Heart right ventricle (tissue), 16 donors: Measurements from ENCODE around the gene GSX2. TPM values are rescaled to one million over a fixed set of nuclear protein-coding genes. Genes with fewer than 3 reads are reported as not detected.

Experiments used
- ATAC-seq, 8 donors: fragments of 200-7000 bp; cut with Tn5 transposase; one replicate each; pipeline ENCODE4 v1.9.1; 2020; ENCODE audit warnings: mild to moderate bottlenecking in 8 of 8, moderate library complexity in 8 of 8, moderate number of reproducible peaks in 1 of 8
- DNase-seq, 2 donors: peaks; one replicate each; pipeline ENCODE4 v3.0.0-alpha.2; 2020
- H3K27ac ChIP-seq, 10 donors: fragments of 200-600 bp; sonication (generic) in 2 of 10; one replicate each; pipeline versions ENCODE4 v1.5.0 to v1.8.0; 2020 to 2022; ENCODE audit warnings: mild to moderate bottlenecking in 3 of 10
- H3K27me3 ChIP-seq, 7 donors: fragments of 200-600 bp; one replicate each; pipeline ENCODE4 v1.8.0; 2021 to 2022; ENCODE audit warnings: mild to moderate bottlenecking in 2 of 7
- H3K36me3 ChIP-seq, 9 donors: fragments of 200-600 bp; sonication (generic) in 1 of 9; one replicate each; pipeline versions ENCODE4 v1.5.0 to v1.8.0; 2020 to 2022; ENCODE audit warnings: mild to moderate bottlenecking in 2 of 9
- H3K4me1 ChIP-seq, 9 donors: fragments of 200-600 bp; sonication (generic) in 1 of 9; one replicate each; pipeline versions ENCODE4 v1.5.0 to v1.8.0; 2020 to 2022; ENCODE audit warnings: mild to moderate bottlenecking in 4 of 9
- H3K4me3 ChIP-seq, 10 donors: fragments of 200-600 bp; sonication (generic) in 2 of 10; one replicate each; pipeline versions ENCODE4 v1.5.0 to v1.8.0; 2020 to 2022; ENCODE audit warnings: mild to moderate bottlenecking in 7 of 10, moderate library complexity in 2 of 10
- H3K9me3 ChIP-seq, 11 donors: fragments of 200-600 bp in 10 of 11; sonication (generic) in 2 of 11; one replicate each; pipeline versions ENCODE4 v1.5.0 to v1.8.0; 2013 to 2022; ENCODE audit warnings: mild to moderate bottlenecking in 2 of 11, control low read depth in 1 of 11, moderate library complexity in 1 of 11
- CTCF ChIP-seq, 9 donors: fragments of 200-600 bp; sonication (generic) in 2 of 9; IDR thresholded peaks; one replicate each; pipeline versions ENCODE4 v1.5.0 to v1.8.0; 2021 to 2022; ENCODE audit warnings: antibody characterized with exemption in 9 of 9, mild to moderate bottlenecking in 5 of 9, moderate library complexity in 1 of 9
- WGBS, 2 donors: extraction: QIAGEN DNeasy Blood & Tissue Kit; methylation state at CpG; one replicate each; pipeline ENCODE4 v1.1.7; 2013; ENCODE audit warnings: inconsistent platforms in 1 of 2; 5-methylcytosine and 5-hydroxymethylcytosine counted together
- intact Hi-C, 10 donors: fragments of 100-400 bp; cut with DNase I; formaldehyde crosslinking; loops; one replicate each; pipeline versions ENCODE4 v1.11.1 to v1.14.2; 2022
- polyA plus RNA-seq, 2 donors: library from polyadenylated mRNA; stranded (reverse); fragments of 200-250 nt; gene quantifications; one replicate each; pipeline ENCODE4 v1.2.3, GENCODE V29; 2013
- total RNA-seq, 10 donors: library from RNA; stranded (reverse); fragmentation: NEBNext Ultra II Directional in 3 of 10; extraction: Animal tissue kit (Norgen Biotek cat#: 25700) in 3 of 10; gene quantifications; one replicate each; pipeline versions ENCODE4 v1.2.1 to v1.2.4, GENCODE V29; 2021 to 2023
- donor health status: Arrhythmogenic right ventricular cardiomyopathy.
- donor health status: ischemic (EF 13 %, LVEDD 7.1; RV severe dilation, severe dysfunction).
- donor health status: healthy with polysubstance abuse.
- donor health status: DM: no; HTN: yes; CAD: no.
- donor health status: DM: no; HTN: no; CAD: no.
- donor health status: ischemic (EF 25% LVEDD 6.9; RV normal size, moderate dysfunction).
- donor health status: ischemic (EF 25% LVEDD 5.7; RV mildly dilated, moderate dysfunction).
- donor health status: healthy.
- donor health status: DM: yes; HTN: yes; CAD: no.
- donor health status: Ischemic cardiomyopathy.
- donor health status: ischemic (EF 35%, LVEDD 5.7; RV mildly dilated, moderate dysfunction).
- donor health status: nonischemic (EF 11% LVEDD 7.7; RV severe dilation, severe dysfunction).
- donor health status: DM: yes; HTN: yes; CAD: no.
- donor health status: PGD.
- donor health status: ischemic (EF 29% LVEDD 5.4; RV normal size, mild dysfunction).
- donor health status: nonischemic (EF 23%, LVEDD 6.1; RV moderate dilation, normal function).

The GSX2 gene
- total and polyA plus RNA-seq, 12 donors, result not detected

GRCh38 chr4:54092405-54093323 lies 7.3 kb upstream of the GSX2 start:
- Histone ChIP-seq H3K9me3 (no peaks in the 10 kb centered on the region), H3K27ac (no peak overlapping the region), H3K4me1 (peaks cover 2 to 26% (median 16%) of the 10 kb centered on the region in 9 donors), H3K36me3 (no peaks in the 10 kb centered on the region), H3K4me3 (peak overlapping the region; percentile 16 to 56 (median 50)), H3K27me3 (peaks cover 12 to 91% (median 67%) of the 10 kb centered on the region in 7 donors)
- intact Hi-C loops, result loop anchor here in 1 of 10 donors (10.0 kb wide), 1 partner anchor 122 kb away; no protein-coding TSS in a partner anchor
- WGBS, 2 donors, result 19 to 22% methylated on average over 13 of the region's 13 CpGs
- no peak for TF ChIP-seq CTCF (IDR thresholded peaks at IDR 0.05)
- ATAC-seq (no peak), DNase-seq (no peak)

DNA sequence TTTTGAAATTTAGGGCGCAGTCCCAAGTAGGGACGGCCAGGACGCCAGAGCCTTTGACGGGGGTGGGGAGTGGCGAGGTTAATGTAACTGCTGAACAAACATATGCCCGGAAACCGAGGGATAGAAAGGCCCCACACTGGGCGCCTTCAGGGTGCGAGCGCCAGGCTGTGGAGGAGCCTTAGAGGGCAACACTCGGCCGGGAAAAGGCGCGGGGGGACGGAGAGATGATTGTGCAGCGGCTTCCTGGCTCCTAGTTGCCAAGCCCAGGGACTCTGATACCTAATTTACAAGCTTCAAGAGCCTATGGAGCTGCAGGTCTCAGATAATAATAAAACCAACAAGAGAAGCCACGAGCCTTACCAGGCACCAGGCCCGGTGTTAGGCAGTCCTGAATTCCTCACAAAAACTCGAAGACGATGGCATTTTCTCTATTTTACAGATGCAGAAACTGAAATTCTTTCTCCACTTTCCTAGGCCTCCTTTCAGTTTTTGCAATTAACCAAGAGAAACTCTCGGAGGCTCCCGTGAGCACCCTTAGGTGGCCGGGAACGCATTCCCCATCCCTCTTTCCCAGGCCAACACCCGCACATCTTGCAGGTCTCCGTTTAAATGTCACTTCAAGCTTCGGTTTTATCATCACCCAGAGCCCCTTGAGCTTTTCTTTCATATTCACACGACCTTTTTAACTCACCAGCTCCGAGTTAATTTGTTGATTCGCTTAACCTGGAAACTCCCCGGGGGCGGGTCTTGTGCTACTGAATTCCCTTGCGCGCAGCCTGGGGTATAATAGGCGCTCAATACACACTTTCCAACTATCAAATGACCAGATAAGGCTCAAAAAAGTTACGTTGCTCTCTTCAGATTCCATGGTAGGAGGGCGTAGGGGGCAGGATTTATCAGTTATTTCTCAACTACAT lies 6.4 kb upstream of the GSX2 start:
- ATAC-seq (no peak), DNase-seq (no peak)
- 23 to 28% methylated on average over 37 of the region's 37 CpGs for WGBS, 2 donors
- peaks cover 12 to 93% (median 77%) of the 10 kb centered on the region in 7 donors for H3K27me3 ChIP-seq
- H3K27ac ChIP-seq, result no peak overlapping the region
- TF ChIP-seq CTCF (IDR thresholded peaks at IDR 0.05), result no peak
- no peaks in the 10 kb centered on the region for H3K36me3 ChIP-seq
- peaks cover 2 to 26% (median 16%) of the 10 kb centered on the region in 9 donors for H3K4me1 ChIP-seq
- H3K9me3 ChIP-seq, result no peaks in the 10 kb centered on the region
- intact Hi-C loops, result loop anchor here in 1 of 10 donors (10.0 kb wide), 1 partner anchor 121 kb away; no protein-coding TSS in a partner anchor
- H3K4me3 ChIP-seq, result no peak overlapping the region

DNA sequence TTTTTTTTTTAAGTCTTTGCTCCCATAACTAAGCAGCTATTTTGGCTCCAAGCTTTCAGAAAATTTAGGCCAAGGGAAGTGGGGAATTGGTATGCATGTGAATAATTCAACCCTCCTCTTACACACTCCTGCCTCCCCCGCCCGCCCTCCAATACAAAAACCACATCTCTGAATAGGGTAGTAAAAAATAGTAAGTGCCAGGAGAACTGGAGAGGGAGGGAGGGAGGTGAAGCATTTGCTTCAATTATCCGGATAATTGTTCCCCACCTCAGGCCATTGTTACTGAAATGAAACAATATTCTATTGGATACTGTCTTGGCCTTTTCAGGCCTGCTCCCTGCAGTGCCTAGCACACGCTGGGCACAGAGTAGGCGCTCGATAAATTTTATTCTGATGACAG lies 5.5 kb upstream of the GSX2 start:
- Histone ChIP-seq H3K27me3 (peaks cover 13 to 99% (median 85%) of the 10 kb centered on the region in 7 donors), H3K9me3 (no peaks in the 10 kb centered on the region), H3K27ac (no peak overlapping the region), H3K36me3 (no peaks in the 10 kb centered on the region), H3K4me1 (peaks cover 2 to 30% (median 19%) of the 10 kb centered on the region in 9 donors), H3K4me3 (no peak overlapping the region)
- TF ChIP-seq CTCF (IDR thresholded peaks at IDR 0.05), result no peak
- 64 to 71% methylated on average over 6 of the region's 6 CpGs for WGBS, 2 donors
- intact Hi-C loops, result loop anchor here in 1 of 10 donors (10.0 kb wide), 1 partner anchor 120 kb away; no protein-coding TSS in a partner anchor
- no peak for DNase-seq
- no peak for ATAC-seq
